ENCODE measurements around the gene ERMAP.
"Not testable (repeated sequence)": the region's sequence is repeated elsewhere in the genome, so short reads cannot be mapped to it uniquely, and the experiment has no call there.

ERMAP gene

GRCh38 chr1:42853116-42853884 is 36.4 kb downstream of the ERMAP start:
- no peak for TF ChIP-seq CTCF (IDR thresholded peaks at IDR 0.05; ENCODE audit: insufficient read depth, low read length, missing control alignments)
- ChIA-PET CTCF (interaction anchor here (1.0 to 1.2 kb wide), 2 partner anchors 9 to 17 kb away, joined by 3 read pairs; no protein-coding TSS in a partner anchor), POLR2A (no interaction called here)
- no peak for DNase-seq (ENCODE audit: low read depth, low spot score)
- no peak overlapping the region for H3K4me3 ChIP-seq (ENCODE audit: low read depth, low read length)

GRCh38 chr1:42856554-42856953 is 39.6 kb downstream of the ERMAP start:
- POLR2A ChIA-PET; H3K4me3 ChIP-seq (ENCODE audit: low read depth, low read length); DNase-seq (ENCODE audit: low read depth, low spot score): not testable (repeated sequence)
- CTCF ChIA-PET = interaction anchor here (1.3 kb wide), 1 partner anchor 10 kb away, joined by 6 read pairs; the partner anchor contains the start of gene ZNF691

GRCh38 chr1:42859366-42859765 is 42.4 kb downstream of the ERMAP start:
- CTCF ChIA-PET = interaction anchor here (1.3 kb wide), 1 partner anchor 13 kb away, joined by 4 read pairs; the partner anchor contains the start of gene ZNF691
- H3K4me3 ChIP-seq (ENCODE audit: low read depth, low read length); POLR2A ChIA-PET; DNase-seq (ENCODE audit: low read depth, low spot score): not testable (repeated sequence)

GRCh38 chr1:42860339-42861013 is 43.6 kb downstream of the ERMAP start:
- TF ChIP-seq CTCF (IDR thresholded peaks at IDR 0.05; ENCODE audit: insufficient read depth, low read length, missing control alignments) = no peak
- ChIA-PET CTCF (no interaction called here), POLR2A (no interaction called here)
- no peak for DNase-seq (ENCODE audit: low read depth, low spot score)
- H3K4me3 ChIP-seq (ENCODE audit: low read depth, low read length) = no peak overlapping the region

GRCh38 chr1:42861014-42861399 is 44.1 kb downstream of the ERMAP start:
- ChIA-PET POLR2A (no interaction called here), CTCF (no interaction called here)
- H3K4me3 ChIP-seq (ENCODE audit: low read depth, low read length) = no peak overlapping the region
- DNase-seq (ENCODE audit: low read depth, low spot score) = no peak
- TF ChIP-seq CTCF (IDR thresholded peaks at IDR 0.05; ENCODE audit: insufficient read depth, low read length, missing control alignments) = no peak

GRCh38 chr1:42866549-42866948 is 49.6 kb downstream of the ERMAP start:
- no peak for TF ChIP-seq CTCF (IDR thresholded peaks at IDR 0.05; ENCODE audit: insufficient read depth, low read length, missing control alignments)
- CTCF ChIA-PET = no interaction called here
- no peak for DNase-seq (ENCODE audit: low read depth, low spot score)
- POLR2A ChIA-PET = no interaction called here
- no peak overlapping the region for H3K4me3 ChIP-seq (ENCODE audit: low read depth, low read length)

GRCh38 chr1:42868466-42868865 is 51.5 kb downstream of the ERMAP start:
- POLR2A ChIA-PET; CTCF ChIA-PET; DNase-seq (ENCODE audit: low read depth, low spot score); H3K4me3 ChIP-seq (ENCODE audit: low read depth, low read length): not testable (repeated sequence)

- POLR2A ChIA-PET; DNase-seq (ENCODE audit: low read depth, low spot score); CTCF ChIA-PET; H3K4me3 ChIP-seq (ENCODE audit: low read depth, low read length): not testable (repeated sequence)
Measured at GRCh38 chr1:42869254-42869653, 52.3 kb downstream of the ERMAP start.

GRCh38 chr1:42869751-42870150 is 52.8 kb downstream of the ERMAP start:
- DNase-seq (ENCODE audit: low read depth, low spot score); POLR2A ChIA-PET; H3K4me3 ChIP-seq (ENCODE audit: low read depth, low read length); CTCF ChIA-PET: not testable (repeated sequence)

GRCh38 chr1:42873108-42873507 is 56.2 kb downstream of the ERMAP start:
- CTCF ChIA-PET; H3K4me3 ChIP-seq (ENCODE audit: low read depth, low read length); POLR2A ChIA-PET; DNase-seq (ENCODE audit: low read depth, low spot score): not testable (repeated sequence)
